A549 treated with RU486 at 1 μM for 4 hours (cell line): ENCODE results near the gene TDRD1. TPM values are rescaled to one million over a fixed set of nuclear protein-coding genes. Genes with fewer than 3 reads are reported as not detected.

Experiments used
- total RNA-seq: library from RNA; stranded (reverse); fragments of 200-300 nt; extraction: Qiagen RNA extraction; gene quantifications from 5 replicates; pipeline ENCODE4 v1.2.3, GENCODE V29; 2022; ENCODE audit warnings: low read depth

Gene TDRD1, protein sequence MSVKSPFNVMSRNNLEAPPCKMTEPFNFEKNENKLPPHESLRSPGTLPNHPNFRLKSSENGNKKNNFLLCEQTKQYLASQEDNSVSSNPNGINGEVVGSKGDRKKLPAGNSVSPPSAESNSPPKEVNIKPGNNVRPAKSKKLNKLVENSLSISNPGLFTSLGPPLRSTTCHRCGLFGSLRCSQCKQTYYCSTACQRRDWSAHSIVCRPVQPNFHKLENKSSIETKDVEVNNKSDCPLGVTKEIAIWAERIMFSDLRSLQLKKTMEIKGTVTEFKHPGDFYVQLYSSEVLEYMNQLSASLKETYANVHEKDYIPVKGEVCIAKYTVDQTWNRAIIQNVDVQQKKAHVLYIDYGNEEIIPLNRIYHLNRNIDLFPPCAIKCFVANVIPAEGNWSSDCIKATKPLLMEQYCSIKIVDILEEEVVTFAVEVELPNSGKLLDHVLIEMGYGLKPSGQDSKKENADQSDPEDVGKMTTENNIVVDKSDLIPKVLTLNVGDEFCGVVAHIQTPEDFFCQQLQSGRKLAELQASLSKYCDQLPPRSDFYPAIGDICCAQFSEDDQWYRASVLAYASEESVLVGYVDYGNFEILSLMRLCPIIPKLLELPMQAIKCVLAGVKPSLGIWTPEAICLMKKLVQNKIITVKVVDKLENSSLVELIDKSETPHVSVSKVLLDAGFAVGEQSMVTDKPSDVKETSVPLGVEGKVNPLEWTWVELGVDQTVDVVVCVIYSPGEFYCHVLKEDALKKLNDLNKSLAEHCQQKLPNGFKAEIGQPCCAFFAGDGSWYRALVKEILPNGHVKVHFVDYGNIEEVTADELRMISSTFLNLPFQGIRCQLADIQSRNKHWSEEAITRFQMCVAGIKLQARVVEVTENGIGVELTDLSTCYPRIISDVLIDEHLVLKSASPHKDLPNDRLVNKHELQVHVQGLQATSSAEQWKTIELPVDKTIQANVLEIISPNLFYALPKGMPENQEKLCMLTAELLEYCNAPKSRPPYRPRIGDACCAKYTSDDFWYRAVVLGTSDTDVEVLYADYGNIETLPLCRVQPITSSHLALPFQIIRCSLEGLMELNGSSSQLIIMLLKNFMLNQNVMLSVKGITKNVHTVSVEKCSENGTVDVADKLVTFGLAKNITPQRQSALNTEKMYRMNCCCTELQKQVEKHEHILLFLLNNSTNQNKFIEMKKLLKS
- not detected in 5 replicates for total RNA-seq

DNA sequence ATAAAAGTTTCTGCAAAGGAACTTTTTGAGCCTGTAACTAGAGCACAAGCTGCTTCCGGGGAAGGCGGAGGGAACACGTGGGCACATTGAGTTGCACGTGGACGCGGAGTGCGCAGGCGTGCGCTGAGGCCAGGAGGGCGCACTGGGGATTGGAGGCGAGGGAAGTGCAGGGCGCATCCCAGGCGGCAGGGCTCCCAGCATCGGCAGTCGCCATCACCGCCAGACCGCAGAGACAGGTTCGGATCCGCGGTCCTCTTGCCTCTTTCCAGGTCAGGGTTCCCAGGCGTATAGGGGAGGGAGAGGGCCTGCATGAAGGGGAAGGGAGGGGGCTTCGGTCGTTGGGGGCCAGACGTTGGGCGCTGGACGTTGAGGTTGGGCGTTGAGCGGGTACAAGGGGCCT, at the start of gene TDRD1:
Gene TDRD1 (plus strand): TSS at position 206 of the 400 bp plus-strand sequence. CDS start 8,479 bp downstream, outside the sequence.

DNA sequence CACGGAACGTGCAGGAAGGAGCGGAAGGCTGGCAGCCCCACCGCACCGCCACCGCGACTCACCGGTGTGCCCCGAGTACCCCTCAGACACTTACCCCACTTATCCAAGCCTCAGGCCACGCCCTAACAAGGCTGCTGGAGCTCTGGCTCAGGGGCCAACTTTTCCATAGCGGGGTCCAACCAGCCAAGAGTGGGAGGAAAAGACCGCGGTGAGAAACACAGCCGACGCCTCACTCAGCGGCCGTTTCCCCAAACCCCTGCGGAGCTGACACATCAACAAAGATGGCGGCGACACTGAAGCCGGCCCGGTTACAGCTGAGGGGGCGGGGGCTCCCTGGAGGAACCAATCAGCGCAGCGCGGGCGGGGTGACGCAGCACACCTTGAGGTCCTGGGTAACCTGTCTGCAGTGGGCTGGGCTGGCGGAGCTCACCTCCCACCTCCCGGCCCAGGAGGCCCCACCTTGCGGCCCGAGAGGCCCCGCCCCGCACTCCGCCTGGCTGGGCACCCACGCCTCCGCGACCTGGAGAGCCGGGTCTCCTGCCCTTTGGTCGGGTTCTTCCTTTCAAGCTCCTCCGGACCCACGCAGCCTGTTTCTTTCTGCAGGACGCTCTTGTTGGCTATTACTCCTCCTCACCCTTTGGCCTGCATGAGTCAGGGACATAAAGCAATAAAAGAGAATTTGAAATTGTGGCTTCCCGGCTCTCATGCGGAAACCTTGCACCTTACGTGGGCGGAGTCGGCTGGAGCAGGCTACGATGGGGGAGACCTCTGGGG, 5.0 kb upstream of the TDRD1 start, which contains the start of gene CCDC186:
Gene CCDC186 (minus strand): TSS at position 283 of the 774 bp plus-strand sequence. CDS start 10,935 bp downstream, outside the sequence.

DNA sequence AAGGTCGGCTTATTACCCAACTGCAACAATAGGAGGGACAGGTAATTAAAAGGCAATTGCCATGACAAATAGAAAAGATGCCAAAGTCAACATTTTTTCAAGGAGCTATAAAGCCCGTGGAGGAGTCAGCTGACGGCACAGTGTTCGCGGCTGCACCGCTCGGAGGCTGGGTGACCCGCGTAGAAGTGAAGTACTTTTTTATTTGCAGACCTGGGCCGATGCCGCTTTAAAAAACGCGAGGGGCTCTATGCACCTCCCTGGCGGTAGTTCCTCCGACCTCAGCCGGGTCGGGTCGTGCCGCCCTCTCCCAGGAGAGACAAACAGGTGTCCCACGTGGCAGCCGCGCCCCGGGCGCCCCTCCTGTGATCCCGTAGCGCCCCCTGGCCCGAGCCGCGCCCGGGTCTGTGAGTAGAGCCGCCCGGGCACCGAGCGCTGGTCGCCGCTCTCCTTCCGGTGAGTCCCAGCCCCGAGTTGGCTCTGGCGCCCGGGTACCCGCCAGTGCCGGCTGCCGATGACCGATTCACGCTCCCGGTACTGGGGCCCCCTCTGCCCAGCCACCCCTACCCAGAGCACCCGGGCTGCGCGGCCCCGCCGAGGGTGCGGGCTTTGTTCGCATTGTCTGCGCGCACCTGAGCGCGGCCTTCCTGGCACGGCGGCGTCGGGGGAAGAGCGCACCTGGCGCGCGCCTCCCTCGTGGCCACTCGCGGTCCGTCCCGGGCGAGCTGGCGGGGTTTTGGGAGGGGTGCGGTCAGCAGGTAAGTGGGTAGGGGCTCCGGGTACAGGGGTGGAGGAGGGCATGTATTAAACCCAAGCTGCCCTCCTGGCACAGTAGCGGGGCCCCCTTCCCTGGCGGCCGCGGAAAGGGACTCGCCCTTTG, 60.2 kb downstream of the TDRD1 start, which contains the start of gene VWA2:
Gene VWA2 (plus strand): TSS at position 138 of the 877 bp plus-strand sequence. CDS start 9,460 bp downstream, outside the sequence.

Other genes starting within 250 kb of the TDRD1 start
- 0.37 to 1.1 TPM (median 0.85 TPM) in 5 replicates for gene ADRB1, start 135.5 kb upstream of the TDRD1 start, total RNA-seq
- gene CCDC186, start 5.2 kb upstream of the TDRD1 start, total RNA-seq = 3.3 to 6.6 TPM (median 6.0 TPM) in 5 replicates
- gene VWA2, start 59.9 kb downstream of the TDRD1 start, total RNA-seq = not detected in 5 replicates
- 18.1 to 27.0 TPM (median 25.9 TPM) in 5 replicates for gene AFAP1L2, start 225.1 kb downstream of the TDRD1 start, total RNA-seq